GM10266 (cell line): ENCODE results near the gene DDX41.

ENCODE experiments used
- DNase-seq: peaks from one replicate; pipeline ENCODE4 v3.0.0; 2012; ENCODE audit errors: extremely low spot score
- CTCF ChIP-seq: IDR thresholded peaks from 2 replicates; pipeline ENCODE4 v1.5.1; 2012; ENCODE audit warnings: mild to moderate bottlenecking, low read depth; ENCODE audit not compliant: control insufficient read depth, insufficient read depth; ENCODE audit errors: missing control alignments

DDX41 gene

DNA sequence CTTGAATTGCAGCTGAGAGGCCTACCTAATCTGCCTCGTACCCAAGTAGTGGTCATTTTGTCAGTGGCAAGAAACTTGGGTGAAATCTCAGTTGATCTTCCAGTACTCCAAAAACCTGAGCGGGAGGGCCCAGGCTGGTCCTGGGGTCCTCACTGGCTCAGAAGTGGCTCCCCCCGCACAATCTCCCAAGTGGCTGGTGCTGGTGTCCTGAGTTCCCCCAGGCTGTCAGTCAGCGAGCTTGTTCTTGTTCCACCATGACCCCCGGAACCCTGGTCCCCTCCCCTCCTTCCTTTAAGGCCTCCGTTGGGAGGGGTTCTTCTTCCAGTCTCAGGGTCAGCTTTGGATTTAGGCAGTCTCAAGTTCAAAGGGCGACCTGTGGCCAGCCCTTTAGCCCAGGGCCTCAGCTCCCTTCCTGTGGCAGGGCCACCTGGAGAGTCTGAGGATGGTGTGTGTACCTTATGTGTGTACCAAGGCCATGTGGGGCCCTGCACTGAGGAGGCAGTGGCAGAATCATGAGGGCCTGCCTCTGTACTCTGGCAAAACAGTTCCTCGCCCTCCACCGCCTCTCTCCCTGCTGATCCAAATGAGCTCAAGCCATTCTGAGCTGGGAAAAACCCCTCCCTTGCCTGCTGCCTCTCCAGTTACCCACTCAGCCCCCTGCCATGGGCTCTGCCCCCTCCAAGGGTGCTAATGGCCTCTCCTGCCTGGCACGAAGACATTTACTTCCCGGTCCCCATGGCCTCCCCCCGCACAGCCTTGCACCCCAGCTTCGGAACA, 38.9 kb downstream of the DDX41 start:
- no peak for TF ChIP-seq CTCF
- DNase-seq = no peak

- no peak for TF ChIP-seq CTCF
- DNase-seq = no peak
These were observed 40.1 kb downstream of the DDX41 start for GRCh38 chr5:177476531-177477233.

GRCh38 chr5:177475563-177476427, 41.0 kb downstream of the DDX41 start:
- DNase-seq = no peak
- TF ChIP-seq CTCF = no peak

- no peak for TF ChIP-seq CTCF
- no peak for DNase-seq
These were observed 41.8 kb downstream of the DDX41 start for GRCh38 chr5:177474846-177475562.

DNA sequence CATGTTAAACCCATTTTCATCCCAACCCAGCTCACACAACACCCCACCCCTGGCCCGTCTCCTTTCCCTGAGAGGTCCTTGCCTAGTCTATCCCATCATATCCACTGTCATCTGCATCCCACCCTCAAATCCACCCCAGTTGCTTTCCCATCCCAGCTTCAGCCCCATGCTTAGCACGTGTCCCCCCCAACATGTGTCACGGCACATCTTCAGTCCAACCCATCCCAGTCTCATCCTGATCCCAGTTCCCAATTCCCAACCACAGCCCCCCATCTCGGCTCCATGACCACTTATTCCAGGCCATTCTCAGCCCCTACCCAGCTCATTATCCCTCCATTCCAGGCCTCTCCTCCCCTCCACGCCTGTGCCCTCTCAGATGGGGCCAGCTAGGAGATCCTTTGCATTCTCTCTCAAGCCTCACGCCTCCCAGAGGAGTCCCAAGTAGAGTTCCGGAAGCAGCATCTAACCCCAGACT, 42.7 kb downstream of the DDX41 start:
- DNase-seq = no peak
- TF ChIP-seq CTCF = no peak

DNA sequence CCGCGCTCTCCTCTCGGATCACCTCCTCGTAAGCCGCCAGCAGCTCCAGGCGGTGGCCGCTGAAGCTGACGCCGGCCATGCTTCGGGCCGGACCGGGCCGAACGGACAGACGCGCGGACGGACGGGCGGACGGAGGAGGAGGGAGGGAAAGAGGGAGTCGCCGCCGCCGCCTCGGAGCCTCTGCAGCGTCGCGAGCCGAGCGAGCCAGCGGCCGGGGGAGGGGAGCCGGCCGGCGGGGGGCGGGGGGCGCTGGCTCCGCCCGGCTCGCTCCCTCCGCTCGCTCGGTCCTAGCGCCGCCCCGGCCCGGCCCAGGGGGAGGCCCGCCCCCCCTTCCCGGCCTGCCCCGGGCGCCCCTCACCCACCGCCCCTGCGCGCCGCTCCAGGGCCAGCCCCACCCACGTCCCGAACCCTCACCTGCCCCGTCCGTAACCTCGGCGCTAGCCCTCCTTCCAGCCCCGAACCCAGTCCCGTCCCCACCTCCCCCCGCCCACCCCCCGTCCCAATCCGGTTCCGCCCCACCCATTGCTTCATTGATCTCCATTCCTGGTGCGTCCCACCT, 43.2 kb downstream of the DDX41 start, which contains the start of gene DBN1:
Gene DBN1, minus strand, starts transcription at position 192 of the 559 bp plus-strand sequence. Its CDS starts 113 bp downstream, at position 79.
- DNase-seq = peak; percentile 95
- no peak for TF ChIP-seq CTCF
